PC-3 (cell line): ENCODE results near the gene GPR89A. TPM values are rescaled to one million over a fixed set of nuclear protein-coding genes. Genes with fewer than 3 reads are reported as not detected.
A peak's percentile ranks its signal among the peaks of the same experiment; 100 is the strongest.

ENCODE experiments used
- ATAC-seq: fragments of 200-7000 bp; cut with Tn5 transposase; 2 replicates; pipeline ENCODE4 v1.9.1; 2020; ENCODE audit warnings: mild to moderate bottlenecking, moderate library complexity
- BruUV-seq: library from RNA; stranded (reverse); fragments of 400-500 nt; replicated peaks from 2 replicates; lab custom pipeline; 2021; lab: Mats Ljungman, UMichigan
- CTCF ChIA-PET: fragments of 300-600 bp; sonication (Branson Sonifier 250); formaldehyde crosslinking; loops from one replicate; lab custom pipeline; 2022; ENCODE audit warnings: antibody characterized with exemption; lab: Charles Lee
- POLR2A ChIA-PET: fragments of 300-600 bp; sonication (Branson Sonifier 250); formaldehyde crosslinking; loops from one replicate; lab custom pipeline; 2022; ENCODE audit warnings: antibody characterized with exemption; ENCODE audit not compliant: unreplicated experiment; lab: Charles Lee
- DNase-seq: peaks from one replicate; pipeline ENCODE4 v3.0.0-alpha.2; 2015
- H2AFZ ChIP-seq: fragments of 300-600 bp; sonication (generic); 2 replicates; pipeline ENCODE4 v1.6.0; 2016; ENCODE audit warnings: antibody characterized with exemption, low read length
- H3F3A ChIP-seq: fragments of 300-600 bp; sonication (generic); one replicate; pipeline ENCODE4 v1.6.0; 2017; ENCODE audit warnings: antibody characterized with exemption, low read length, control low read depth, mild to moderate bottlenecking; ENCODE audit not compliant: unreplicated experiment
- H3K27ac ChIP-seq: fragments of 300-600 bp; sonication (generic); 2 replicates; pipeline ENCODE4 v1.5.1; 2016; ENCODE audit warnings: mild to moderate bottlenecking, low read length
- H3K27me3 ChIP-seq: fragments of 300-600 bp; sonication (generic); 2 replicates; pipeline ENCODE4 v1.6.1; 2016; ENCODE audit warnings: low read length, mixed read lengths
- H3K36me3 ChIP-seq: fragments of 300-600 bp; sonication (generic); 2 replicates; pipeline ENCODE4 v1.6.1; 2016; ENCODE audit warnings: low read depth, mixed run types, low read length, mixed read lengths
- H3K4me1 ChIP-seq: fragments of 300-600 bp; sonication (generic); 2 replicates; pipeline ENCODE4 v1.5.1; 2016; ENCODE audit warnings: low read length; ENCODE audit not compliant: insufficient read depth
- H3K4me2 ChIP-seq: fragments of 300-600 bp; sonication (generic); 2 replicates; pipeline ENCODE4 v1.6.0; 2016; ENCODE audit warnings: low read length
- H3K4me3 ChIP-seq: fragments of 300-600 bp; sonication (generic); 2 replicates; pipeline ENCODE4 v1.5.1; 2016; ENCODE audit warnings: mild to moderate bottlenecking, low read length, mixed read lengths
- H3K79me2 ChIP-seq: fragments of 300-600 bp; sonication (generic); 2 replicates; pipeline ENCODE4 v1.6.1; 2017; ENCODE audit warnings: low read length, mixed read lengths
- H3K9ac ChIP-seq: fragments of 300-600 bp; sonication (generic); 2 replicates; pipeline ENCODE4 v1.6.0; 2016; ENCODE audit warnings: mild to moderate bottlenecking, low read length
- H3K9me2 ChIP-seq: fragments of 300-600 bp; sonication (generic); replicated peaks from 2 replicates; pipeline ENCODE4 v1.6.1; 2016; ENCODE audit warnings: mixed run types, low read length, mixed read lengths
- H3K9me3 ChIP-seq: fragments of 300-600 bp; sonication (generic); 2 replicates; pipeline ENCODE4 v1.6.1; 2016; ENCODE audit warnings: low read length, mixed read lengths
- H4K20me1 ChIP-seq: fragments of 300-600 bp; sonication (generic); 2 replicates; pipeline ENCODE4 v1.6.1; 2016; ENCODE audit warnings: low read length, mixed read lengths
- CTCF ChIP-seq: fragments of 300-600 bp; sonication (generic); conservative IDR thresholded peaks from 2 replicates; pipeline ENCODE4 v1.5.1; 2017; ENCODE audit warnings: antibody characterized with exemption, low read depth, mild to moderate bottlenecking, low read length
- EZH2 ChIP-seq: fragments of 300-600 bp; sonication (generic); IDR thresholded peaks from one replicate; pipeline ENCODE4 v1.6.1; 2017; ENCODE audit warnings: antibody characterized with exemption, mild to moderate bottlenecking, low read length; ENCODE audit not compliant: unreplicated experiment
- EZH2phosphoT487 ChIP-seq: fragments of 300-600 bp; sonication (generic); IDR thresholded peaks from 2 replicates; pipeline ENCODE4 v1.6.1; 2018; ENCODE audit warnings: mild to moderate bottlenecking, antibody characterized with exemption, low read length, borderline replicate concordance
- intact Hi-C: fragments of 100-400 bp; cut with micrococcal nuclease; formaldehyde crosslinking; loops from 2 replicates; pipeline ENCODE4 v1.9.0; 2023
- total RNA-seq: library from RNA; depleted of rRNA; stranded (reverse); fragments of >200 nt; gene quantifications from 2 replicates; pipeline ENCODE4 v1.2.3, GENCODE V29; 2014

GPR89A gene
- total RNA-seq, 1 experiment from 2014 or later = 47.9 TPM

GRCh38 chr1:145690587-145691558 lies 83.1 kb downstream of the GPR89A start:
- no peaks in the 10 kb centered on the region for H3K9me2 ChIP-seq
- peak; percentile 43 for DNase-seq
- H3K27me3 ChIP-seq = no peaks in the 10 kb centered on the region
- H3K36me3 ChIP-seq = no peaks in the 10 kb centered on the region
- peaks cover 11% of the 10 kb centered on the region for H3K4me1 ChIP-seq
- H3K79me2 ChIP-seq = no peaks in the 10 kb centered on the region
- no peak for TF ChIP-seq EZH2phosphoT487
- TF ChIP-seq EZH2 = no peak
- no peak for TF ChIP-seq CTCF
- ChIA-PET POLR2A (no interaction called here), CTCF (no interaction called here)
- H3K9ac ChIP-seq = no peak overlapping the region
- no peak overlapping the region for H3K4me3 ChIP-seq
- no peaks in the 10 kb centered on the region for H3K9me3 ChIP-seq
- H3K27ac ChIP-seq = no peak overlapping the region
- peak; percentile 66 for ATAC-seq
- intact Hi-C loops = no loop called here
- no peak overlapping the region for H2AFZ ChIP-seq
- BruUV-seq = no TSS peak
- no peaks in the 10 kb centered on the region for H4K20me1 ChIP-seq
- no peaks in the 10 kb centered on the region for H3F3A ChIP-seq
- no peak overlapping the region for H3K4me2 ChIP-seq

- no peaks in the 10 kb centered on the region for H3F3A ChIP-seq
- no peaks in the 10 kb centered on the region for H3K9me2 ChIP-seq
- TF ChIP-seq EZH2phosphoT487 = no peak
- TF ChIP-seq EZH2 = no peak
- TF ChIP-seq CTCF = no peak
- H3K9ac ChIP-seq = no peak overlapping the region
- H3K27ac ChIP-seq = no peak overlapping the region
- no peaks in the 10 kb centered on the region for H3K36me3 ChIP-seq
- H2AFZ ChIP-seq = no peak overlapping the region
- no peaks in the 10 kb centered on the region for H3K27me3 ChIP-seq
- no peak overlapping the region for H3K4me2 ChIP-seq
- no peaks in the 10 kb centered on the region for H3K9me3 ChIP-seq
- no TSS peak for BruUV-seq
- intact Hi-C loops = no loop called here
- POLR2A ChIA-PET = no interaction called here
- no peaks in the 10 kb centered on the region for H3K79me2 ChIP-seq
- H4K20me1 ChIP-seq = no peaks in the 10 kb centered on the region
- peaks cover 11% of the 10 kb centered on the region for H3K4me1 ChIP-seq
- H3K4me3 ChIP-seq = no peak overlapping the region
- no peak for DNase-seq
- no peak for ATAC-seq
- CTCF ChIA-PET = no interaction called here
Observed at GRCh38 chr1:145692785-145693443, 85.1 kb downstream of the GPR89A start.
